Tibial artery (tissue), 4 donors: ENCODE results near the gene KRT23.

ENCODE experiments used
- DNase-seq, 2 donors: peaks; one replicate each; pipeline ENCODE4 v3.0.0-alpha.2; 2019
- H3K27ac ChIP-seq, 2 donors: fragments of 200-600 bp; sonication (generic) in 1 of 2; 1 replicate in 1 of 2; 2 replicates in 1 of 2; pipeline ENCODE4 v1.5.1; 2018 to 2019; ENCODE audit warnings: mild to moderate bottlenecking in 1 of 2
- H3K27me3 ChIP-seq, 2 donors: fragments of 200-600 bp; sonication (generic) in 1 of 2; one replicate each; pipeline versions ENCODE4 v1.5.1 to v1.6.0; 2016 to 2019
- H3K36me3 ChIP-seq, 3 donors: fragments of 200-600 bp; sonication (generic) in 2 of 3; one replicate each; pipeline ENCODE4 v1.5.1; 2016 to 2019; ENCODE audit warnings: mild to moderate bottlenecking in 2 of 3
- H3K4me1 ChIP-seq, 4 donors: fragments of 200-600 bp; sonication (generic) in 2 of 4; 1 replicate in 3 of 4; 2 replicates in 1 of 4; pipeline ENCODE4 v1.5.1; 2016 to 2019
- H3K4me3 ChIP-seq, 2 donors: fragments of 200-600 bp; sonication (generic) in 1 of 2; 1 replicate in 1 of 2; 2 replicates in 1 of 2; pipeline ENCODE4 v1.5.1; 2018 to 2019; ENCODE audit warnings: mild to moderate bottlenecking in 2 of 2
- H3K9me3 ChIP-seq, 3 donors: fragments of 200-600 bp; sonication (generic) in 1 of 3; one replicate each; pipeline ENCODE4 v1.5.1; 2016 to 2019
- intact Hi-C: fragments of 100-400 bp; cut with DNase I; formaldehyde crosslinking; loops from one replicate; pipeline ENCODE4 v1.15.0; 2023; ENCODE audit warnings: low total_unique reads
- TF ChIP-seq, protein P1 (sequence below), 2 experiments: fragments of 200-600 bp in 1 of 2; fragments of 450-650 bp in 1 of 2; IDR thresholded peaks; one replicate each; pipeline ENCODE4 v1.5.1; 2017 to 2019; ENCODE audit warnings: antibody characterized with exemption in 2 of 2, mild to moderate bottlenecking in 1 of 2, moderate library complexity in 1 of 2

KRT23 gene

DNA sequence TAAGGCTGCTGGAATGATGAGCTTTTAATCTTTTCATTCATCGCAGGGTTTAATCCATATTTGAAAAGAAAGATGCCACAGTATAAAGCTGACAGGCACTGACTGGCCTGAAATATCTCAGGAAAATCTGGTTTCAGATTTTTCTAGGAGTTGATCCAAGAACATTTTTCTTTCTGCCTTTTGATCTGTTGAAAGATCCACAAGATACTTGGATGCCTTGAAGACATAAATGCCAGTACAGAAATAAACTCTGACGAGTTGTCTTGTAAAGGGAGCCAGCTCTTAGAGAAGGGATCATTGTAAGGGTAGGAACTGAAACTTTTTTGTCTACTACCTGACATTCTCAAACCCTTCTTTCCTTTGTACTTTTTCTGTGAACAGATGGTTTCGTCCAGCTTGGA, 27.0 kb downstream of the KRT23 start:
- intact Hi-C loops, result loop anchor here (10.0 kb wide), 1 partner anchor 414 kb away; no protein-coding TSS in a partner anchor
- Histone ChIP-seq H3K27ac (peak overlapping the region; percentile 23 to 59), H3K9me3 (no peaks in the 10 kb centered on the region), H3K4me1 (peaks cover 0 to 29% (median 16%) of the 10 kb centered on the region in 4 donors), H3K36me3 (no peaks in the 10 kb centered on the region), H3K27me3 (peaks cover 0 to 2% of the 10 kb centered on the region in 2 donors), H3K4me3 (no peak overlapping the region)
- no peak for DNase-seq
- TF ChIP-seq, protein P1, sequence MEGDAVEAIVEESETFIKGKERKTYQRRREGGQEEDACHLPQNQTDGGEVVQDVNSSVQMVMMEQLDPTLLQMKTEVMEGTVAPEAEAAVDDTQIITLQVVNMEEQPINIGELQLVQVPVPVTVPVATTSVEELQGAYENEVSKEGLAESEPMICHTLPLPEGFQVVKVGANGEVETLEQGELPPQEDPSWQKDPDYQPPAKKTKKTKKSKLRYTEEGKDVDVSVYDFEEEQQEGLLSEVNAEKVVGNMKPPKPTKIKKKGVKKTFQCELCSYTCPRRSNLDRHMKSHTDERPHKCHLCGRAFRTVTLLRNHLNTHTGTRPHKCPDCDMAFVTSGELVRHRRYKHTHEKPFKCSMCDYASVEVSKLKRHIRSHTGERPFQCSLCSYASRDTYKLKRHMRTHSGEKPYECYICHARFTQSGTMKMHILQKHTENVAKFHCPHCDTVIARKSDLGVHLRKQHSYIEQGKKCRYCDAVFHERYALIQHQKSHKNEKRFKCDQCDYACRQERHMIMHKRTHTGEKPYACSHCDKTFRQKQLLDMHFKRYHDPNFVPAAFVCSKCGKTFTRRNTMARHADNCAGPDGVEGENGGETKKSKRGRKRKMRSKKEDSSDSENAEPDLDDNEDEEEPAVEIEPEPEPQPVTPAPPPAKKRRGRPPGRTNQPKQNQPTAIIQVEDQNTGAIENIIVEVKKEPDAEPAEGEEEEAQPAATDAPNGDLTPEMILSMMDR (IDR thresholded peaks at IDR 0.05), result no peak

DNA sequence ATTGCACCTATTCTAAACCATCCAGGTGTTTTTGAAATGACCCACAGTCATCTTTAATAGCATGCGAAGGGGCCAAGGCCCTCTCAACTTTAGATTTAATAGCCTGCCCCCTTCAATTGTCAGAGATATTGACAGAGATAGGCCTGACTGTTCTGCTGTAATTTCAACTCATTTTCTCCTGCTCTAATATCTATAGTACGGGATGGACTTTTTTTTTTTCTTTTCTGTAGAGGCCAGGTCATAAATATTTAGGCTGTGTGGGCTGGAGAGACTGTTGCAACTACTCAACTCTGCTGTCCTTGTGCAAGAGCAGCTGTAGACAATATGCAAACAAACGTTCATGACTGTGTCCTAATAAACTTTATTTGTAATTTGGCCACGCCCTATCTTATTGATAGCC, 27.7 kb downstream of the KRT23 start:
- TF ChIP-seq, protein P1 (IDR thresholded peaks at IDR 0.05), result no peak
- peak overlapping the region; percentile 23 to 59 for H3K27ac ChIP-seq
- peaks cover 0 to 29% (median 14%) of the 10 kb centered on the region in 4 donors for H3K4me1 ChIP-seq
- H3K36me3 ChIP-seq, result no peaks in the 10 kb centered on the region
- intact Hi-C loops, result loop anchor here (5.0 to 10.0 kb wide), 5 partner anchors 105 to 753 kb away; no protein-coding TSS in a partner anchor
- no peaks in the 10 kb centered on the region for H3K9me3 ChIP-seq
- no peak overlapping the region for H3K4me3 ChIP-seq
- H3K27me3 ChIP-seq, result peaks cover 0 to 7% of the 10 kb centered on the region in 2 donors
- DNase-seq, result no peak

DNA sequence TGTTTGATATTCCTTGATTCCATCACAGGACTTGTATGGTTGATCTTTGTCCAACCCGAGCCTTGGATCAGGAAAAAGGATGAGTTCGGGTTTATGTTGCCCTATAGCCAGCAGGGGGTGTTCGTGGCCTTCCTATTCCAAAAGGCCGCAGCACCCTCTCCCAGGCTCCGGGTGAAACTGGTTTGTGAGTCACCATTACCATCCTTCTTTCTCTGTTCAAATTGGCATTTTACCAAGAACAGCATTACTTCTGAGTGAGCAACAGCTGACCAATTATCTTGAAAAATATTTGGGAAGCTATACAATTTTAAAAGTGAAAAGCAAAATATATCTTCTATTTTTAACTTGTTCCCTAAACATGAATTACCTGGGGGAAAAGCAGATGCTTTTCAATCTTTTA, 28.1 kb downstream of the KRT23 start:
- peak; percentile 79 to 89 for DNase-seq
- Histone ChIP-seq H3K36me3 (no peaks in the 10 kb centered on the region), H3K9me3 (no peaks in the 10 kb centered on the region), H3K4me3 (no peak overlapping the region), H3K4me1 (peaks cover 0 to 29% (median 14%) of the 10 kb centered on the region in 4 donors), H3K27me3 (peaks cover 0 to 7% of the 10 kb centered on the region in 2 donors), H3K27ac (peak overlapping the region; percentile 23 to 59)
- intact Hi-C loops, result loop anchor here (5.0 to 10.0 kb wide), 4 partner anchors 105 to 753 kb away; no protein-coding TSS in a partner anchor
- TF ChIP-seq, protein P1 (IDR thresholded peaks at IDR 0.05), result peak; percentile 70 to 86

DNA sequence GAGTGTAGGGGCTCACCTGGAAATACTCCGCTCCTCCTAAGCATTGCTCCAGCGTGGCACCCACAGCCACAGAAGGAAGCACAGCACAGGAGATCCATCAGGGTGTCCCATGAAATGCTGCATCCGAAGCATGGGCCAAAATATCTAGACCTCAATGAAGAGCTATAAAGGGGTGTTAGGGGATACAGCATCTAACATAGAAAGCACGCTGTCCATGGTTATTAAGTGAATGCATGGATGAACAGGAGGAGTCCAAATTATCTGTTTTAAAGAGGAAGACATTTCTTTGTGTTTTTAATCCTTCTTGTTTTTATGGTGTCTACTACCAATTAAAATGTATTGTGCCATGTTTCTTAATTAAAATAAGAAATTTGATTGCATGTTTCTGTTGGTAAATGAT, 30.8 kb downstream of the KRT23 start:
- intact Hi-C loops, result loop anchor here (5.0 to 10.0 kb wide), 4 partner anchors 102 to 756 kb away; no protein-coding TSS in a partner anchor
- DNase-seq, result no peak
- no peak overlapping the region for H3K4me3 ChIP-seq
- TF ChIP-seq, protein P1 (IDR thresholded peaks at IDR 0.05), result no peak
- H3K4me1 ChIP-seq, result peaks cover 0 to 23% (median 14%) of the 10 kb centered on the region in 4 donors
- H3K9me3 ChIP-seq, result no peaks in the 10 kb centered on the region
- peaks cover 0 to 7% of the 10 kb centered on the region in 2 donors for H3K27me3 ChIP-seq
- no peak overlapping the region for H3K27ac ChIP-seq
- H3K36me3 ChIP-seq, result no peaks in the 10 kb centered on the region

DNA sequence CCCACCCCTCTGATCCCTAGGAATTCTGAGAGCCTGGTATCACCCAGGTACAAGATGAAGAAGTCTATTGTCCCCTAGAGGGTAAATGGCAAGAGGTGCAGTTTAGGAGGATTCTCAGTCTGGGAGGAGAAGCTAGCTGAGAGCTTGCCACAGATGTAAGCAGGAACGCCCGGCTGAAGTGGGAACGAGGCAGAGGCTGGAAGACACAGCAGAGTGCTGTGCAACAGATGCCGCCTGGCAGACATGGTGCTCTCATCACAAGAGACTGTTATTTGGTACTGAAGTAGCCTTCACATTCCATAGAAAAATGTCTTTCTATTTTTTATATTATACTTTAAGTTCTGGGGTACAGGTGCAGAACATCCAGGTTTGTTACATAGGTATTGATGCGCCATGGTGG, 32.1 kb downstream of the KRT23 start:
- Histone ChIP-seq H3K4me1 (peaks cover 0 to 12% (median 10%) of the 10 kb centered on the region in 4 donors), H3K27me3 (peaks cover 0 to 7% of the 10 kb centered on the region in 2 donors), H3K9me3 (no peaks in the 10 kb centered on the region), H3K36me3 (no peaks in the 10 kb centered on the region), H3K27ac (no peak overlapping the region), H3K4me3 (no peak overlapping the region)
- TF ChIP-seq, protein P1 (IDR thresholded peaks at IDR 0.05), result no peak
- intact Hi-C loops, result loop anchor here (5.0 to 10.0 kb wide), 4 partner anchors 101 to 757 kb away; no protein-coding TSS in a partner anchor
- DNase-seq, result no peak
